Amygdala (tissue), 56 donors: ENCODE measurements around the gene KLHL42.

Source experiments
- DNase-seq, 56 donors: peaks; one replicate each; lab custom pipeline; 2025; lab: John Stamatoyannopoulos, UW

The KLHL42 gene

DNA sequence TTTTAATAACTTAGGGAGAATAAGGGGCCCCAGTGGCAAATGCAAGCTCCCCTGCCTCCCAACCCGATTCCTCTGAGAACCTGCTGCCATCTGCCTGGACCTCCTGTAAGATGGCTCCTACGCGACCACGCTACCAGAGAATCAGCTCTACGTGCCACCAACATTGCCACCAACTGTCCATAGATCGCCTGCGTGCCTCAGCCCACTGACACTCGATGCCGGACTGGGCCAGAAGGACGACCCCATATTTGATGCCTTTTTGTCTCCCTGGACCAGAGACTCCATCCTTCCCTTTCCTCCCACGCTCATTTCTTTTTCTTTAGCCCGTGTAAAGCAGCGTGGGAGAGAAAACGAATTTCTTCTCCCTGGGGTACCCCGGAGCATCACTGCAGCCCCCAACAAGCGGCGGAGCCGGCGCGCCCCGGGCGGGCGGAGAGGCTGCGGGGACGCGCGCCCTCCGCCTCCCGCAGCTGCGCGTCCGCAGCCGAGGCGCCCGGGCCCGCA, 565 bp upstream of the KLHL42 start:
- peak in 44 of 56 donors; percentile 4 to 80 (median 44) for DNase-seq

DNA sequence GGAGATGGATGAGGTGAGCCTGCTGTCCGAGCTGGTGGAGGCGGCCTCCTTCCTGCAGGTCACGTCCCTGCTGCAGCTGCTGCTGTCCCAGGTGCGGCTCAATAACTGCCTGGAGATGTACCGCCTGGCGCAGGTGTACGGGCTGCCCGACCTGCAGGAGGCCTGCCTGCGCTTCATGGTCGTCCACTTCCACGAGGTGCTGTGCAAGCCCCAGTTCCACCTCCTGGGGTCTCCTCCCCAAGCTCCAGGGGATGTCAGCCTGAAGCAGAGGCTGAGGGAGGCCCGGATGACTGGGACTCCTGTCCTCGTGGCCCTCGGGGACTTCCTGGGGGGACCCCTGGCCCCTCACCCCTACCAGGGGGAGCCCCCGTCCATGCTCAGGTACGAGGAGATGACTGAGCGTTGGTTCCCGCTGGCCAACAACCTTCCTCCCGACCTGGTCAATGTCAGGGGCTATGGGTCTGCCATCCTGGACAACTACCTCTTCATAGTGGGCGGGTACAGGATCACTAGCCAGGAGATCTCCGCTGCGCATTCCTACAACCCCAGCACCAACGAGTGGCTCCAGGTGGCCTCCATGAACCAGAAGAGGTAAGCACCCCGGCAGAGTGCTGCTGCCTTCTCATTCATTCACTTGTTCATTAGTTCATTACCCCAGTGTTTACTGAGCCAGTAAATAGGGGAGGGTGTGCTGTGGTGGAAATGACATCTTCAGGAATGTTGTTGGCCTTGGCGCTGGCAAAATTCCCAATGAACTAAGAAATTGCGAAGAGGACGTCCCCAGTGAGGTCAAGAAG, 777 bp downstream of the KLHL42 start:
- peak in 18 of 56 donors; percentile 28 to 73 (median 56) for DNase-seq

DNA sequence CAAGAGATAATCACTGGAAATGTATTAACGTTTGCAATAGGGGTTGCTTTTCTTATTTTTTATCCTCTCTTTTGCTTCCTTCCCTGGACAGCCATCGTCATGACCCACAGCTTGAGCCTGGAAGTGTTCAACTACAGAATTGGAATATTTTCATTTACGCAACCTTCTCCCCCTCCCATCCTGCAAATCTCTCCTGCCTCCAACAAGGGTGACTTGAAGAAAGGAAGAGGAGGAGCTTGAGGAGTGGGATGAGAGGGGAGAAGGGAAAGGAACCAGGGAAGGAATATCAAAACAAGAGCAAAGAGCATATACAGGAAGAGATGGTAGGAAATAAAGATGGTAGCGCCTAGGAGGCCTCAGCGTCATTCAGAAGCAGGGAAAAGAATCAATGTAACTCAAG, 1.6 kb downstream of the KLHL42 start:
- DNase-seq = no peak

DNA sequence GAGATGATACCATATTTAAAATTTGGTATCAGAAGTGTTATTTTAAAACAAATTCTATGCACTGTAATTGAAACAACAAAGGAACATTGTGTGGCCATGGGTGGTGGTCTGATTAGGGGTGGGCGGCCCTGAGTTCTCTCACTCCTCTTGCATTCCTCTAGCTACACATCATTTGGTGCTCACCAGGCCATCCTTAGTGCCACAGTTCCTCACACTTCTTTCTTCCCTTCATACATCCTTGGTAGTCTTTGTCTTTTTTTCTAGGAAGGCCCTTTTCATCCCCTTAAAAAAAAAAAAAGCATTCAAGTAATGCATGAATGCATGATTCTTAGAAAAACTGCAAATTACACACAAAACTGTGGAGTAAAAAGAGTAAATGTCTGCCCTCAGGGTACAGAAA, 2.4 kb downstream of the KLHL42 start:
- DNase-seq = no peak

DNA sequence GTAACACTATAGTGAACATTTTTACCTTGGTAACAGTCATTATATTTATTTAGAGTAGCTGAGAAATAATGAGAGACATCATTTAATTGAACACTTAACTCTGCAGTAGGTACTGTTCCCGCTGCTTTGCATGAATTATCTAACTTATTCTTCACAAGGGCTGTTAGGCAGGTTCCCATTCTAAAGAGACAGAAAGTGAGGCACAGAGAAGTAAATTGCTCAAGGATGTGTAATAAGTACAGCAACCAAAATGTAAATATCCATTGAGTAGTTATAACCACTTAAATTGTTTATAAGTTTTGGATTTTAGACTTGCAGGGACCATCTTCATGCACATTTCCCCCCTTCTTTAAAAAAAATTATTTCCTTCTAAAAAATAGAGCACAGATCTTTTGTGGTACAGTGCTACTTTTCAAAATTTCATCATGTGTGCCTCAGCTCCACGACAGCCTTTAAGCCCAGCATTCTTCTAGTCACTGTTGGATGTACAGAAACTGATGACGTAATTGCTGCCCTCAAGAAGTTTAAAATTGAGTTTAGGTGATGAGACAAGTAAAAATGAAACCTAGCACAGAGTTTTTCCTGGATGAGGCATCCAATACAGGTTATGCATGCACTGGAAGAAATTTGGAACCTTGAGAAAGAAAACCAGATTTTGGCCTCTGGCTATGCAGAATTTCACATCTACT, 6.0 kb downstream of the KLHL42 start:
- no peak for DNase-seq

DNA sequence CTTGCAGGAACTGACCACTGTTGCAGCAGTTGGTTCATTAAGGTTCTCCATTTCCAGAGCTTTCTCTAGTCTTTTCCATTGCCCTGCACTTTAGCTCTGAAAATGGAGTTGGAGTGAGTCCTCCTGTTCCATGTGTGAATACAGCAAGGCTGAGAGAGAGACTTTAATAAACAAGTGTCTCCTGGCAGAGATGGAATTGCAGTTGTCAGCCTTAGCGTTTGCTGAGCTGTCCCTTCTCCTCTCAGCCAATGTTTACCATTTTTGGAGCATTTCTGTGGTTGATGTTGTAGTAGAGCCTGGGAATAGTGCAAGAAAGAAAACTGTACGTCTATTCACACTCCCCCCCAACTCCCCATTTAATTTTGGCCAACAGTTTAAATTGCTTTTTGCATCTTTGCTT, 7.5 kb downstream of the KLHL42 start:
- no peak for DNase-seq

DNA sequence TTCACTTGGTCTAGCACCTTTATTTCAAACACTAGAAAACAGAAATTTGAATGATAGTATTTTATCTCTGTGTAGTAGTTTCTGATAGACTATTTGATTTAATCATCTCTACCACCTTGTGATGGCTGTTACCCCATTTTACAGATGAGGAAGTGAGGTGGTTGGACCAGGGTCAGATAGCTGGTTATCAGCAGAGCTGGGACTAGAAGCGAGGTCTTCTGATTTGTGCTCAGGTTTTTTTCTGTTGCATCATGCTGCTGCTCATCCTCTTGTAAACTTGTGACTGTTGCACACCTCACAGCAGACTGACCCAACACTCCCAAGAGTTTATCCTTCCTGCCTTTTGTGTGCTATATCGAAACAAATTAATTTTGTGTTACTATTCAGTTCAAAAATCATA, 10.1 kb downstream of the KLHL42 start:
- no peak for DNase-seq

DNA sequence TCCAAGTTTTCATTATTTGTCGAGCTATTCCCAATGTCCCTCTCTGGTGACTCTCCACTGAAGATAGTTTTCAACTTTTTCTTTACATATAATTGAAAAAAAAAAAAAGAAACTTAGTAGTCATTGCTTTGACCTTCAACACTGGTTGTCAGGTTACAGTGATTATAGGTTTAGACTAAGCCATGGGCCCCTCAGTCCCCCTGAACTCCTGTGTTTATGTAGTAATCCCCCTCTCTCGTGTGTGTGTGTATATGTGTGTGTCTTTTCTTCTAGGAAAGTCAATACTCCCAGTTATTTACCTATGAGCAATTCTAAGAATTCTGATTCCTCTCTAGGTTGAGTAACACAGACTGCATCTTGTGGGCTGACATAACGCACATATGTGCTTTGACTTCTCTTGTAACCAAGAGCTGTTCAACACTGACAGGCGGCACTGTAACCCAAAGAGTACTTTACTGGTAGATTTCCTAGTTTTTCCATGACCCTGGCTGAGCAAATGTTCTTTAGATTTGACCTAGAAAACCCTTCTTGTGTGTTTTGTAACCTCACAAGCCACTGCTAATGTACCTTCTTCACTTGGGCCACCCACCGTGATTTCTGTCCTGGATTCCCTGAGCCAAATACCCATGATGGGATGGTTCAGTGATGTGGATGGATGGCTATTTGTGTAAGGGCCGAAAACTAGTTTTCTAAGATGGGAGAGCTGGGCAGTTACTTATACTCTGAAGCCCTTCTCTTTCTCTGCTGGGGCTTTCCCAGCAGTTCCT, 15.0 kb downstream of the KLHL42 start:
- DNase-seq = no peak

DNA sequence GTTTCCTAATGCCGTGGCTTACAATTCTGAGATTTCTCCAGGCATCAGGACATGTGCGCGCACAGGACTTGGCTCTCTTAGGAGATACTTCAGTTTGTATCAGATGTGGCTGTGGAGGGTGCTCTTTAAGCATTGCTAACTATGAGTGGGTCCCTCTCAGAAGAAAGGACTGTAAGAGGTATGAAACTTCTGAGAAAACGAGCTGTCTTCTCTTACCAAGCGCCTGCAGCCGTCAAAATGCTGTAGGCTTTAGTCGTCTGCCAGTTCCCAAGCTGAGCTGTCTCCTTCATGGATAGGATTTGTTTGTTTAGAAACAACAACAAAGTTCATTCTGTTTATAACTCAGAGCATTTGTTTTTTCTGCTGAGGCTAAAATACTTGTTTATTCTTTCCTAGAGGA, 16.1 kb downstream of the KLHL42 start:
- DNase-seq = no peak

DNA sequence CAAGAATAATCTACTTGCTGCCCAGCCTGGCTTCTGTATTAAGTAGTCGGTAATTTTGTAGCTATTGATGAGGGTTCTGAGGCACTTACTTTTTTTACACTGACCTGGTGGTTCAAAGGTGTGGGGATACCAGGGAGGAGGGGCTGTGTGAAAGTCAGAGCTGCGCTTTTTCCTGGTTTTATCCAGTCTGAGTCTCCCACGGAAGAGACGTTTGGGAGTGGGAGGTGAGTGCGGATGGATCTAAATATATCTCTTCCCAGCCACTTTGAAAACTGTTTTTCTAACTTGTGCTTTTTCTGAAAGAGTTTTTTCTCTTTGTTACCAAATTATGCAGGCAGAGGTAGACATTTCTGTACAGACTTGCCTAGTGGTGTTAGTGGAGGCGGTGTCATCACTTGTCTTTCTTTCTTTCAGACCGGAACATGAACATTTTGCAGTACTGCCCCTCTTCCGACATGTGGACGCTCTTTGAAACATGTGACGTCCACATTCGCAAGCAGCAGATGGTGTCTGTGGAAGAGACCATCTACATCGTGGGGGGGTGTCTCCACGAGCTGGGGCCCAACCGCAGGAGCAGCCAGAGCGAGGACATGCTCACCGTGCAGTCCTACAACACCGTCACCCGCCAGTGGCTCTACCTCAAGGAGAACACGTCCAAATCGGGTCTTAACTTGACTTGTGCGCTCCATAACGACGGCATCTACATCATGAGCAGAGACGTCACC, 17.4 kb downstream of the KLHL42 start:
- DNase-seq = peak in 4 of 56 donors; percentile 21 to 44 (median 27)

DNA sequence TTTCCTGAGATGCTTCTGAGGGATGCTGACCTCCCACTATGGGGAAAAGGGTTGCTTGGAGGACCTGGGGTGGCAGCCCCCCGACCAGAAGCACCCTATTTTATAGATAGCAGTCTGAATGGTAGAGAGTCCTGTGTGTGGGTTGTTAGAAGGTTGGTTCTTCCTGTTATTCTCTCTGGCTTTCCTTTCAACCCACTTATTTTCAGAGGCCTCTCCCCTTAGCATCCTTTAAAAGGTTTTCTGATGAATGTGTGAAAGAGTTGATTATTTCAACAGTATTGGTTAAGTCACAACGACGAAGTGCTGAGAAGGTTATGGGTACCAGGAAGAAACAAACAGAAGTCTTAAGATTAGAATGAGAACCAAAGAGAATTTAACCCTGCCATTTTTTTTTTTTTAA, 20.8 kb downstream of the KLHL42 start:
- no peak for DNase-seq

DNA sequence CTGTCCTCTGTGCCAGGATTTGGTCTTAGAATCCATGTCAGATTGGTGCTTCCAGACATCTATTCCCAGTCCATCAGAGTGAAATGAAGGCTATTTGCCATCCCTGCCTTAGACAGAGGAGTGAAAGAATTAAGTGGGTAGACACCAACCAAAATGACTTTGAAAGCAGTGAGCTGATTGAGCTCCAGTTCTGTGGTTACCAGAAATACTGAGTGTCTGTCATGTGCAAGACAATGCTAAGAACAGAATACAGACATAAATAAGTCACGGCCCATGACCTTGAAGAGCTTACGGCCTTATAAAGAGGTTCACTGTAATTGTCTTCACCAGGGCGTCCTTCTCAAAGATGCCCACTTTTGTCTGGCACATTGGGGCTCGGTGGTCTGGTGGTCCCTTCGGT, 21.6 kb downstream of the KLHL42 start:
- no peak for DNase-seq

DNA sequence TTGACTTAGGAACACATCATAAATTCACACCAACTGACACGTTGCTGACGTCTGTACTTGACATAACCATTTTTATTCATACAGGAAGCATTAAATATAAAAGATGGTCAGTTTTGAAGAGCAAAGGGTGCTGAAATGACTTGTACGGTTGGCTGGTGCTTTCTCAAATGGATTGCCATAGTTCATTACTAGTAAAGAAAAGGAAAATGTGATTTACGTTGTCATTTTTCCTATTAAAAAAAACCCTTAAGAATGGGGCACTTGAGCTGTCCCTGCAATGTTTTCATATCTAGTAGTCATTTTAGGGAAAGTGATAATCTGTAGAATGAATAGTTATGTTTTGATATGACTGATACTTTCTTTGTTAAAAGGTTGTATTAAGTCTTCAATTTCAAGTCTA, 22.5 kb downstream of the KLHL42 start:
- DNase-seq = no peak

DNA sequence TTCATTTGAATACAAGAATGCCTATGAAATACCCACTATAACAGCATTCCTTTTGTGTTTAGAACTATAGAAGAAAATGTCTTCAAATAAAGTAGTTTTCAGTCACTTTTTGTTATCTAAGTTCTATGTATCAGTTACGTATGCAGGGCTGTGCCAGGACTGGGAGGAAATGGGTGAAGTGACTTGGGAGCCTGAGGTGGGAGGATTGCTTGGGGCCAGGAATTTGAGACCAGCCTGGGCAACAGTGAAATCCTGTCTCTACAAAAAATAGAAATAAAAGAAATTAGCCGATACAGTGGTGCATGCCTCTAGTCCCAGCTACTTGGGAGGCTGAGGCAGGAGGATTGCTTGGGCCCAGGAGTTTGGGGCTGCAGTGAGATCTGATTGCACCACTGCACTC, 22.9 kb downstream of the KLHL42 start:
- DNase-seq = no peak

DNA sequence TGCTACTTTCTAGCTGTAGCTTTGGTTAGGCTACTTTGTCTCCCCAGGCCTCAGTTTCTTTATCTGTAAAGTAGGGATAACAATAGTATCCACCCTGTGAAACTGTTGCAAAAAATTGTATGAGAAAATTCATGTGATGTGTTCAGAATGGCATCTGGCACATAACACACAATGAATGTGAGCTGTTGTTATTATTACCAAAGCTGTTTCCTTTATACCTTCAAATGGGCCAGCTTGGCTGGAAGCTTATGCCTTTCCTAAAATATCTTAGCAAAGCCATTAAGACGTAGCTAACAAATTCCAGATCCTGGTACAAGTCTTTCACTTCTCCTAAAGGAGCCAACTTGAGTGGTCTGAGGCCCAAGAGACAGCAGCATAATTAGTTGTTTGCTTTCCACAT, 25.2 kb downstream of the KLHL42 start:
- DNase-seq = no peak

DNA sequence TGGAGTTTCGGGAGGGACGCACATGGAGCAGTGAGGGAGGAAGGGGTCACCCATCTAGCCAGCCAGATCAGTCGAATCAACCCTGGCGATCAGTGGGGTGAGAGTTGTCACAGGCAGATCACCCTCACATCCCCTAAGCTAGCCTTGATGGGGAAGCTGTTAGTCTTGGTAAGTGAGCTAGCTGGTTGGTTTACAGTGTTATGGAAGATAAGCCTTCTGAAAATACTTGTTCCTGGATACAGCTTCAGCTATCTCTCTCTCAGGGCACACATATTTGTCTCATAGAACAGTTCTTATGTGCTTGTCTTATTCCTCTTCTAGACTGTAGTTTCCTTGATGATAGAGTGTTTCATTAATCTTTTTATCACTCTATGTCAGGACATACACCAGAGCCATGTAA, 26.2 kb downstream of the KLHL42 start:
- DNase-seq = no peak

DNA sequence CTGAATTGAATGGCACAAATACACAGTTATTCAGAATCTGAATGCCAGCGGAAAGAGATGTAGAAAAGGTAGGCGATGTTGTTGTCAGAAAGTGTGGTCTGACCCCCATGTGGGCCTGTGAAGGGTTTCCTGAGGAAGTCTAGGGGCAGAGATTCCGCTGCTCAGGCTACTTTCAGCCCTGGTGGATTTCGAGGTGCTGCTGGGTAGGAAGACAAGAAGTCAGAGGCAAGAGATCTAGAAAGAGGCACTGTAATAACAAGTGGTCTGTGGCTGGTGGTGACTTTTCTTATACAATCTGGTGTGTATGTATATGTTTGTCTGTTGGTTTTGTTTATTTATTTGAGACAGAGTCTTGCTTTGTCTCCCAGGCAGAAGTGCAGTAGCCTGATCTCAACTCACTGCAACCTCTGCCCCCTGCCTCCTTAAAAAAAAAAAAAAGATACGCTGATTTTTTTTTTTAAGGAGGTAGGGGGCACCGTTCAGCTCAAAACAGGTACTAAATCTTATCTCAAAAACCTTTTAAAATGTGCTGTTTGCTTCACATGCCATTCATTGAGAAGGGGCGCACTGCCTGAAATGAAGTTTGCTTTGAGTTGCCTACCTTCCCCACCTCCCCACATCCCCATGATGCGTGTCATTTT, 27.1 kb downstream of the KLHL42 start:
- DNase-seq = no peak

DNA sequence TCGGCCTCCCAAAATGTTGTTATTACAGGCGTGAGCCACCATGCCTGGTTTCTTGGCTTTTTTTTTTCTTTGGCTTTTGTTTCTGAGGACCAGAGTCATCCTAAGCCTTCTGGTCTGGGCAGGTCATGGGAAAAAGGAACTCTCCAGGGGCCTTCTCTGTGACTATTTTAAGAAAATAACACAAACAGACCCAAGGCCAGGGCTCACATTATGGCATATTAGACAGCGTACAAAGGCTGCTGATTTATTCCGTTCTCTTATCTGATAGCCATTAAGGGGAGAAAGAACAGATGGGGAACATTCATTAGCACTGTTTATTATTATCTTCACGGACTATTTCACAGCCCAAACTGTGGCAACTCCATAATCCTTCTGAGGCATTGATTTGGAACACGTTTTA, 28.8 kb downstream of the KLHL42 start:
- no peak for DNase-seq

DNA sequence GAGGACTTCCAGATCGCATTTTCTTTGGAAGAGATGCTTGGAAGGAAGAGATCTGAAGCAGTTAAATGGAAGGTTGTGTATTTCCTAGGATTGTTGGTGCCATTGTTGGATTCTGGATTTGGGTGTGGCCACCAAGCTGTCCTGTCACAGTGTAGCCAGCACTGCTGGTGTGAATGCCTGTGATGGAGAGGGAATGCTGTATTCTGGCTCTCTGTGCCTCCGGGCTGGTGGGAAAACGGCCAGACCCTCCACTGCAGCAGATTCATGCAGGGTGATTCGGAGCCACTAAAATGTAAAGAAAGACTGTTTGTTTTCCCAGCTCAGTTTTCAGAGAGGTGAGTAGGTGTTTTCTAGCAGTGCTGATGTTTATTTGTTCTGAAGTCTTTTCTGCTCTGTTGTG, 30.7 kb downstream of the KLHL42 start:
- DNase-seq = no peak

DNA sequence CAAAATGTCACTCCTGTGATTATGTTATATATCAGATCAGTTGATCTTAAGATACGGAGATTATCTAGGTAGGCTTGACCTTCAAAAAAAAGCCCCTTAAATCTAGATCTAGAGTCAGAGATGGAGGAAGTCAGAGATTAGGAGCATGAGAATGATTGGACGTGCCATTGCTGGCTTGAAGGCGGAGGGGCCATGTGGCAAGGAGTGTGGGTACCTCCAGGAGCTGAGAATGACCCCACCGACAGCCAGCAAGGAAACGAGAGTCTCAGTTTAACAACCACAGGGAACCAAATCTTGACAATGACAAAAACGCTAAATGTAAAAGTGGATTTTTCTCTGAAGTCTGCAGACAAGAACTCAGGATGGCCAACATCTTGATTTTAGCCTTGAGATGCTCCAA, 32.5 kb downstream of the KLHL42 start:
- DNase-seq = no peak
